DND-41 (cell line): ENCODE measurements around the gene GCN1.

Experiments
- ATAC-seq: fragments of 200-7000 bp; cut with Tn5 transposase; 3 replicates; pipeline ENCODE4 v1.9.1; 2021; ENCODE audit warnings: low read depth; ENCODE audit not compliant: insufficient read depth
- DNase-seq: peaks from one replicate; pipeline ENCODE4 v3.0.0-alpha.2; 2020
- H2AFZ ChIP-seq: 2 replicates; pipeline ENCODE4 v1.6.0; 2012; ENCODE audit warnings: low read depth, low read length
- H3K27ac ChIP-seq: 2 replicates; pipeline ENCODE4 v1.5.1; 2012; ENCODE audit warnings: low read length, inconsistent platforms
- H3K27me3 ChIP-seq: fragments of 200-600 bp; sonication (generic); 2 replicates; pipeline ENCODE4 v1.6.0; 2012; ENCODE audit warnings: low read length, mild to moderate bottlenecking, inconsistent platforms; ENCODE audit not compliant: insufficient read depth, poor library complexity
- H3K36me3 ChIP-seq: 2 replicates; pipeline ENCODE4 v1.5.1; 2012; ENCODE audit warnings: low read length, inconsistent platforms; ENCODE audit not compliant: insufficient read depth
- H3K4me1 ChIP-seq: 2 replicates; pipeline ENCODE4 v1.5.1; 2012; ENCODE audit warnings: mild to moderate bottlenecking, low read length; ENCODE audit not compliant: insufficient read depth
- H3K4me2 ChIP-seq: 2 replicates; pipeline ENCODE4 v1.6.0; 2012; ENCODE audit warnings: mild to moderate bottlenecking, moderate library complexity, low read length, inconsistent platforms; ENCODE audit not compliant: insufficient read depth
- H3K4me3 ChIP-seq, 2 experiments: fragments of 200-600 bp in 1 of 2; shearing (Covaris generic) in 1 of 2; 2 replicates each; pipeline ENCODE4 v1.5.1; 2012 to 2016; ENCODE audit warnings: inconsistent platforms in 2 of 2, low read length in 2 of 2, mild to moderate bottlenecking in 2 of 2, low read depth in 1 of 2, moderate library complexity in 1 of 2
- H3K79me2 ChIP-seq: 2 replicates; pipeline ENCODE4 v1.6.0; 2012; ENCODE audit warnings: low read length, inconsistent platforms; ENCODE audit not compliant: insufficient read depth
- H3K9ac ChIP-seq: 2 replicates; pipeline ENCODE4 v1.6.0; 2012; ENCODE audit warnings: low read depth, mild to moderate bottlenecking, inconsistent platforms, low read length, moderate library complexity
- H3K9me3 ChIP-seq: 2 replicates; pipeline ENCODE4 v1.5.1; 2012; ENCODE audit warnings: low read length, moderate library complexity, mild to moderate bottlenecking, inconsistent platforms; ENCODE audit not compliant: insufficient read depth, severe bottlenecking
- H4K20me1 ChIP-seq: 2 replicates; pipeline ENCODE4 v1.6.0; 2012; ENCODE audit warnings: low read length; ENCODE audit not compliant: insufficient read depth
- CTCF ChIP-seq: IDR thresholded peaks from 2 replicates; pipeline ENCODE4 v1.5.1; 2012; ENCODE audit warnings: borderline replicate concordance, low read length, moderate library complexity, mild to moderate bottlenecking; ENCODE audit not compliant: poor library complexity, severe bottlenecking; ENCODE audit errors: extremely low read depth
- EZH2 ChIP-seq: IDR thresholded peaks from 3 replicates; pipeline ENCODE4 v1.6.1; 2012; ENCODE audit warnings: borderline replicate concordance, low read depth, mild to moderate bottlenecking, moderate library complexity, low read length, inconsistent platforms; ENCODE audit not compliant: severe bottlenecking

GCN1 gene

DNA sequence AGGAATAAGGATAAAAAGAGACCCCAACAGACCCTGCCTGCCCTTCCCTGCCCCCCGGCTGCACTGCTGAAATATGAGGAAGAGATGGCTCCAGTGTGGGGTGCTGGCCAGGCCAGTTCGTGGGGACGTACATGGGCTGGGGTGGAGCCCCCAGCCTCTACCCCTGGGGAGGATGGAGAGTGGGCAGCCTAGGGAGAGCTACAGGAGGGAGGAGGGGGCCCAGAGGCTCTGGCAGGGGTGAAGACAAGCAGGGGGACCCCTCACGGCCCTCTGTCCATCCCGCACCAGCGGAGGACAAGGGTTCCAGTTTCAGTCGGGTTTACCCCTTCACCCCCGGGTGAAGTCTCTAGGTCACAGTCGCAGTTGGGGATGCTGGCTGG, 17.4 kb upstream of the GCN1 start:
- no peaks in the 10 kb centered on the region for H3K79me2 ChIP-seq
- no peak overlapping the region for H3K27ac ChIP-seq
- peaks cover 47% of the 10 kb centered on the region for H3K36me3 ChIP-seq
- H3K4me2 ChIP-seq: no peak overlapping the region
- ATAC-seq: no peak
- no peak for DNase-seq
- H3K4me1 ChIP-seq: no peaks in the 10 kb centered on the region
- TF ChIP-seq EZH2: no peak
- TF ChIP-seq CTCF: no peak
- H4K20me1 ChIP-seq: no peaks in the 10 kb centered on the region
- no peak overlapping the region for H3K4me3 ChIP-seq
- H3K9me3 ChIP-seq: no peaks in the 10 kb centered on the region
- H2AFZ ChIP-seq: no peak overlapping the region
- no peaks in the 10 kb centered on the region for H3K27me3 ChIP-seq
- no peak overlapping the region for H3K9ac ChIP-seq

GRCh38 chr12:120211243-120211903, 16.9 kb upstream of the GCN1 start:
- Histone ChIP-seq H3K4me1 (no peaks in the 10 kb centered on the region), H3K27ac (no peak overlapping the region), H3K4me3 (no peak overlapping the region), H3K9me3 (no peaks in the 10 kb centered on the region), H3K27me3 (no peaks in the 10 kb centered on the region), H2AFZ (no peak overlapping the region), H4K20me1 (no peaks in the 10 kb centered on the region), H3K9ac (no peak overlapping the region), H3K36me3 (peaks cover 50% of the 10 kb centered on the region), H3K79me2 (no peaks in the 10 kb centered on the region), H3K4me2 (no peak overlapping the region)
- TF ChIP-seq EZH2: no peak
- TF ChIP-seq CTCF: no peak
- DNase-seq (no peak), ATAC-seq (no peak)

- H3K9ac ChIP-seq: no peak overlapping the region
- H3K4me3 ChIP-seq: no peak overlapping the region
- H3K4me2 ChIP-seq: no peak overlapping the region
- no peaks in the 10 kb centered on the region for H3K4me1 ChIP-seq
- no peaks in the 10 kb centered on the region for H3K79me2 ChIP-seq
- H3K27me3 ChIP-seq: no peaks in the 10 kb centered on the region
- H3K36me3 ChIP-seq: peaks cover 51% of the 10 kb centered on the region
- H3K9me3 ChIP-seq: no peaks in the 10 kb centered on the region
- no peak for TF ChIP-seq CTCF
- no peak for TF ChIP-seq EZH2
- no peak for DNase-seq
- ATAC-seq: no peak
- H4K20me1 ChIP-seq: no peaks in the 10 kb centered on the region
- no peak overlapping the region for H2AFZ ChIP-seq
- H3K27ac ChIP-seq: no peak overlapping the region
Measured at GRCh38 chr12:120209851-120210250, 15.3 kb upstream of the GCN1 start.
